HG03354 (cell line): ENCODE data around the gene ARPC1A.
"Not testable (repeated sequence)": the region's sequence is repeated elsewhere in the genome, so short reads cannot be mapped to it uniquely, and the experiment has no call there.

Source experiments
- ATAC-seq: cut with Tn5 transposase; IDR thresholded peaks from one replicate; pipeline ENCODE4 v1.9.1; 2021; ENCODE audit warnings: mild to moderate bottlenecking; ENCODE audit not compliant: unreplicated experiment, poor library complexity, severe bottlenecking

The ARPC1A gene

GRCh38 chr7:99383791-99384370 lies 58.2 kb downstream of the ARPC1A start:
- no peak for ATAC-seq

GRCh38 chr7:99384523-99384922 lies 58.8 kb downstream of the ARPC1A start:
- no peak for ATAC-seq

GRCh38 chr7:99385564-99385963 lies 59.9 kb downstream of the ARPC1A start:
- ATAC-seq: no peak

- no peak for ATAC-seq
Measured at GRCh38 chr7:99386584-99387238, 61.0 kb downstream of the ARPC1A start.

- not testable (repeated sequence) for ATAC-seq
Measured at GRCh38 chr7:99387239-99387635, 61.5 kb downstream of the ARPC1A start.

- ATAC-seq: no peak
Measured at GRCh38 chr7:99387912-99388311, 62.2 kb downstream of the ARPC1A start.

- no peak for ATAC-seq
Measured at GRCh38 chr7:99389772-99390171, 64.1 kb downstream of the ARPC1A start.

GRCh38 chr7:99390941-99391602 lies 65.4 kb downstream of the ARPC1A start:
- ATAC-seq: no peak

GRCh38 chr7:99392046-99392445 lies 66.3 kb downstream of the ARPC1A start:
- ATAC-seq: no peak

GRCh38 chr7:99392659-99393354 lies 67.1 kb downstream of the ARPC1A start:
- peak; percentile 73 for ATAC-seq

- ATAC-seq: no peak
Measured at GRCh38 chr7:99393355-99394187, 67.9 kb downstream of the ARPC1A start.

GRCh38 chr7:99394188-99394502 lies 68.4 kb downstream of the ARPC1A start:
- ATAC-seq: no peak

- ATAC-seq: no peak
Measured at GRCh38 chr7:99395616-99396327, 70.1 kb downstream of the ARPC1A start.

GRCh38 chr7:99396418-99397296 lies 71.0 kb downstream of the ARPC1A start:
- no peak for ATAC-seq

GRCh38 chr7:99397297-99397983 lies 71.7 kb downstream of the ARPC1A start:
- no peak for ATAC-seq

- no peak for ATAC-seq
Measured at GRCh38 chr7:99398891-99399445, 73.3 kb downstream of the ARPC1A start.

- ATAC-seq: no peak
Measured at GRCh38 chr7:99399597-99399996, 73.9 kb downstream of the ARPC1A start.

- ATAC-seq: no peak
Measured at GRCh38 chr7:99402854-99403253, 77.2 kb downstream of the ARPC1A start.
